Keratinocyte (primary cell): ENCODE data around the gene GPX7. TPM values are rescaled to one million over a fixed set of nuclear protein-coding genes. Genes with fewer than 3 reads are reported as not detected.

Source experiments
- DNase-seq: peaks from one replicate; pipeline ENCODE4 v3.0.0-alpha.2; 2011; ENCODE audit warnings: low read depth, missing footprints, low spot score
- FAIRE-seq: peaks from 2 replicates; lab custom pipeline; 2011; peaks lifted over from hg19 to GRCh38; lab: Jason Lieb, UNC
- H2AFZ ChIP-seq: 2 replicates; pipeline ENCODE4 v1.6.0; 2012; ENCODE audit warnings: low read length, control low read depth, inconsistent platforms; ENCODE audit not compliant: control insufficient read depth
- H3K27ac ChIP-seq: 2 replicates; pipeline ENCODE4 v1.5.1; 2011; ENCODE audit warnings: low read length; ENCODE audit not compliant: control insufficient read depth, insufficient read depth
- H3K27me3 ChIP-seq: 3 replicates; pipeline ENCODE4 v1.6.0; 2011; ENCODE audit warnings: low read length; ENCODE audit not compliant: control insufficient read depth, insufficient read depth; ENCODE audit errors: extremely low read depth
- H3K36me3 ChIP-seq, 2 experiments: 2 replicates in 1 of 2; 3 replicates in 1 of 2; pipeline ENCODE4 v1.5.1; 2011; ENCODE audit warnings: low read length in 2 of 2, mild to moderate bottlenecking in 1 of 2; ENCODE audit not compliant: control insufficient read depth in 2 of 2, insufficient read depth in 2 of 2; ENCODE audit errors: extremely low read depth in 1 of 2
- H3K4me1 ChIP-seq: 3 replicates; pipeline ENCODE4 v1.5.1; 2011; ENCODE audit warnings: low read length; ENCODE audit not compliant: control insufficient read depth, insufficient read depth; ENCODE audit errors: extremely low read depth
- H3K4me2 ChIP-seq: 3 replicates; pipeline ENCODE4 v1.6.0; 2011; ENCODE audit warnings: low read depth, low read length; ENCODE audit not compliant: control insufficient read depth, insufficient read depth; ENCODE audit errors: extremely low read depth
- H3K4me3 ChIP-seq, 3 experiments: fragments of 200-600 bp in 1 of 3; sonication (generic) in 1 of 3; 2 replicates in 2 of 3; 3 replicates in 1 of 3; pipeline ENCODE4 v1.5.1; 2011 to 2016; ENCODE audit warnings: low read length in 3 of 3, mild to moderate bottlenecking in 3 of 3, control low read depth in 2 of 3, inconsistent platforms in 1 of 3, low read depth in 1 of 3, mixed read lengths in 1 of 3, mixed run types in 1 of 3, moderate library complexity in 1 of 3; ENCODE audit not compliant: control insufficient read depth in 2 of 3, insufficient read depth in 2 of 3; ENCODE audit errors: extremely low read depth in 1 of 3
- H3K79me2 ChIP-seq: 2 replicates; pipeline ENCODE4 v1.6.0; 2012; ENCODE audit warnings: low read length; ENCODE audit not compliant: control insufficient read depth, insufficient read depth
- H3K9ac ChIP-seq: 3 replicates; pipeline ENCODE4 v1.6.0; 2011; ENCODE audit warnings: low read length; ENCODE audit not compliant: control insufficient read depth, insufficient read depth; ENCODE audit errors: extremely low read depth
- H3K9me1 ChIP-seq: 3 replicates; pipeline ENCODE4 v1.6.0; 2011; ENCODE audit warnings: low read length; ENCODE audit not compliant: control insufficient read depth, insufficient read depth; ENCODE audit errors: extremely low read depth
- H3K9me3 ChIP-seq: 2 replicates; pipeline ENCODE4 v1.5.1; 2012; ENCODE audit warnings: low read depth, low read length; ENCODE audit not compliant: control insufficient read depth
- H4K20me1 ChIP-seq: 3 replicates; pipeline ENCODE4 v1.6.0; 2011; ENCODE audit warnings: low read length; ENCODE audit not compliant: control insufficient read depth, insufficient read depth; ENCODE audit errors: extremely low read depth
- EZH2 ChIP-seq: IDR thresholded peaks from one replicate; pipeline ENCODE4 v1.6.1; 2012; ENCODE audit warnings: inconsistent platforms, mild to moderate bottlenecking, low read length, moderate library complexity
- dilution Hi-C: fragments of 300-500 bp; cut with MboI; formaldehyde crosslinking; loops from one replicate; pipeline ENCODE4 v1.7.0; 2020; ENCODE audit warnings: low sequenced_read_pairs; ENCODE audit not compliant: extremely low pct_ligation_motif_present
- polyA plus RNA-seq, 5 experiments: library from polyadenylated mRNA; depleted of rRNA in 3 of 5; stranded (reverse) in 3 of 5; stranded (forward) in 1 of 5; unstranded in 1 of 5; fragments of >200 nt; gene quantifications; 1 replicate in 1 of 5; 2 replicates in 3 of 5; 3 replicates in 1 of 5; pipeline versions ENCODE4 v1.2.1 to v1.2.3, GENCODE V29; 2011 to 2012; ENCODE audit warnings: missing spikeins in 2 of 5, low read depth in 1 of 5, low replicate concordance in 1 of 5
- TF ChIP-seq, protein P1 (sequence below), 3 experiments: IDR thresholded peaks in 1 of 3; conservative IDR thresholded peaks in 1 of 3; optimal IDR thresholded peaks in 1 of 3; 2 replicates in 2 of 3; 3 replicates in 1 of 3; pipeline versions ENCODE3 to v1.5.1; 2011; ENCODE audit warnings: low read length in 3 of 3, mild to moderate bottlenecking in 3 of 3, moderate library complexity in 2 of 3, control low read depth in 1 of 3, inconsistent platforms in 1 of 3; ENCODE audit not compliant: insufficient read depth in 2 of 3; ENCODE audit errors: extremely low read depth in 1 of 3

The GPX7 gene
- polyA plus RNA-seq, 1 donor (not counting 4 experiments of a cell fraction or from before 2014, with no cell fraction given), result 0.49 TPM

GRCh38 chr1:52640697-52641096, 38.5 kb downstream of the GPX7 start:
- no peak overlapping the region for H2AFZ ChIP-seq
- no peak overlapping the region for H3K4me3 ChIP-seq
- H3K79me2 ChIP-seq, result no peaks in the 10 kb centered on the region
- H3K27ac ChIP-seq, result no peak overlapping the region
- TF ChIP-seq, protein P1, sequence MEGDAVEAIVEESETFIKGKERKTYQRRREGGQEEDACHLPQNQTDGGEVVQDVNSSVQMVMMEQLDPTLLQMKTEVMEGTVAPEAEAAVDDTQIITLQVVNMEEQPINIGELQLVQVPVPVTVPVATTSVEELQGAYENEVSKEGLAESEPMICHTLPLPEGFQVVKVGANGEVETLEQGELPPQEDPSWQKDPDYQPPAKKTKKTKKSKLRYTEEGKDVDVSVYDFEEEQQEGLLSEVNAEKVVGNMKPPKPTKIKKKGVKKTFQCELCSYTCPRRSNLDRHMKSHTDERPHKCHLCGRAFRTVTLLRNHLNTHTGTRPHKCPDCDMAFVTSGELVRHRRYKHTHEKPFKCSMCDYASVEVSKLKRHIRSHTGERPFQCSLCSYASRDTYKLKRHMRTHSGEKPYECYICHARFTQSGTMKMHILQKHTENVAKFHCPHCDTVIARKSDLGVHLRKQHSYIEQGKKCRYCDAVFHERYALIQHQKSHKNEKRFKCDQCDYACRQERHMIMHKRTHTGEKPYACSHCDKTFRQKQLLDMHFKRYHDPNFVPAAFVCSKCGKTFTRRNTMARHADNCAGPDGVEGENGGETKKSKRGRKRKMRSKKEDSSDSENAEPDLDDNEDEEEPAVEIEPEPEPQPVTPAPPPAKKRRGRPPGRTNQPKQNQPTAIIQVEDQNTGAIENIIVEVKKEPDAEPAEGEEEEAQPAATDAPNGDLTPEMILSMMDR (optimal IDR thresholded peaks at IDR 0.05 in 1 of 3, IDR thresholded peaks at IDR 0.05 in 1 of 3, conservative IDR thresholded peaks at IDR 0.05 in 1 of 3; ENCODE audit: extremely low read depth in 1 of 3, insufficient read depth in 2 of 3, low read length in 3 of 3), result no peak
- TF ChIP-seq EZH2, result no peak
- peaks cover 11% of the 10 kb centered on the region for H3K4me1 ChIP-seq
- no peak for FAIRE-seq
- no peak for DNase-seq
- H4K20me1 ChIP-seq, result no peaks in the 10 kb centered on the region
- H3K4me2 ChIP-seq, result no peak overlapping the region
- H3K9ac ChIP-seq, result no peak overlapping the region
- H3K36me3 ChIP-seq, result no peaks in the 10 kb centered on the region
- dilution Hi-C loops, result no loop called here
- H3K9me1 ChIP-seq, result peaks cover 2% of the 10 kb centered on the region
- no peaks in the 10 kb centered on the region for H3K27me3 ChIP-seq
- no peaks in the 10 kb centered on the region for H3K9me3 ChIP-seq

GRCh38 chr1:52641307-52641706, 39.1 kb downstream of the GPX7 start:
- no peaks in the 10 kb centered on the region for H3K79me2 ChIP-seq
- no peak overlapping the region for H3K4me3 ChIP-seq
- peaks cover 11% of the 10 kb centered on the region for H3K4me1 ChIP-seq
- FAIRE-seq (no peak), DNase-seq (no peak)
- H3K4me2 ChIP-seq, result no peak overlapping the region
- dilution Hi-C loops, result no loop called here
- no peak overlapping the region for H3K9ac ChIP-seq
- peaks cover 2% of the 10 kb centered on the region for H3K9me1 ChIP-seq
- H3K27me3 ChIP-seq, result no peaks in the 10 kb centered on the region
- no peaks in the 10 kb centered on the region for H3K9me3 ChIP-seq
- no peak overlapping the region for H3K27ac ChIP-seq
- no peaks in the 10 kb centered on the region for H3K36me3 ChIP-seq
- H4K20me1 ChIP-seq, result no peaks in the 10 kb centered on the region
- TF ChIP-seq, protein P1 (optimal IDR thresholded peaks at IDR 0.05 in 1 of 3, IDR thresholded peaks at IDR 0.05 in 1 of 3, conservative IDR thresholded peaks at IDR 0.05 in 1 of 3; ENCODE audit: extremely low read depth in 1 of 3, insufficient read depth in 2 of 3, low read length in 3 of 3), result no peak
- no peak for TF ChIP-seq EZH2
- H2AFZ ChIP-seq, result no peak overlapping the region
